Activated T-cell treated with anti-CD3 and anti-CD28 coated beads, Interleukin-2, amount 50 U/mL, for 4 hours (primary cell): ENCODE data around the gene GMCL1. TPM values are rescaled to one million over a fixed set of nuclear protein-coding genes. Genes with fewer than 3 reads are reported as not detected.
A peak's percentile ranks its signal among the peaks of the same experiment; 100 is the strongest.

Experiments
- ATAC-seq, 2 donors: fragments of 200-7000 bp; cut with Tn5 transposase; one replicate each; pipeline ENCODE4 v1.10.0; 2021
- DNase-seq: peaks from one replicate; pipeline ENCODE4 v3.0.0-alpha.2; 2020
- H3K27me3 Mint-ChIP-seq: one replicate; pipeline ENCODE4 v1.8.0; 2021; ENCODE audit warnings: low read depth, mixed read lengths
- H3K36me3 Mint-ChIP-seq: one replicate; pipeline ENCODE4 v1.8.0; 2022; ENCODE audit warnings: mixed read lengths; ENCODE audit not compliant: insufficient read depth
- H3K4me1 Mint-ChIP-seq: one replicate; pipeline ENCODE4 v1.8.0; 2021; ENCODE audit warnings: low read depth, mixed read lengths
- H3K4me3 Mint-ChIP-seq: one replicate; pipeline ENCODE4 v1.8.0; 2021; ENCODE audit warnings: mild to moderate bottlenecking, moderate library complexity, mixed read lengths
- H3K9me3 Mint-ChIP-seq: one replicate; pipeline ENCODE4 v1.8.0; 2021; ENCODE audit warnings: mixed read lengths
- total RNA-seq, 3 donors: library from RNA; stranded (reverse); gene quantifications; one replicate each; pipeline ENCODE4 v1.2.1, GENCODE V29; 2021

Gene GMCL1
- 10 to 100 TPM; 10.4 to 16.4 (median 12.3) TPM for total RNA-seq

GRCh38 chr2:69829256-69830044 is at the start of gene GMCL1:
Gene GMCL1 (plus strand): TSS chr2:69829660. CDS start chr2:69829893, 233 bp downstream.
- Mint-ChIP-seq H3K4me3 (peak within 1 kb of the TSS; percentile 94), H3K36me3 (peaks cover 3% of the 10 kb centered on the region), H3K9me3 (no peaks in the 10 kb centered on the region), H3K4me1 (peaks cover 42% of the 10 kb centered on the region), H3K27me3 (no peaks in the 10 kb centered on the region)
- ATAC-seq (peak; percentile 95 to 98), DNase-seq (peak; percentile 99)

GRCh38 chr2:69780921-69781320 is 48.5 kb upstream of the GMCL1 start:
- Mint-ChIP-seq H3K36me3 (peaks cover 4% of the 10 kb centered on the region), H3K27me3 (no peaks in the 10 kb centered on the region), H3K4me1 (peaks cover 9% of the 10 kb centered on the region), H3K9me3 (no peaks in the 10 kb centered on the region), H3K4me3 (no peak overlapping the region)
- no peak for DNase-seq
- no peak for ATAC-seq

- Mint-ChIP-seq H3K4me3 (no peak overlapping the region), H3K27me3 (no peaks in the 10 kb centered on the region), H3K9me3 (no peaks in the 10 kb centered on the region), H3K4me1 (peaks cover 4% of the 10 kb centered on the region), H3K36me3 (peaks cover 6% of the 10 kb centered on the region)
- no peak for ATAC-seq
- DNase-seq, result no peak
Observed at GRCh38 chr2:69781321-69782248, 47.9 kb upstream of the GMCL1 start.

GRCh38 chr2:69784228-69784627 is 45.2 kb upstream of the GMCL1 start:
- H3K36me3 Mint-ChIP-seq, result peaks cover 14% of the 10 kb centered on the region
- no peaks in the 10 kb centered on the region for H3K9me3 Mint-ChIP-seq
- H3K27me3 Mint-ChIP-seq, result no peaks in the 10 kb centered on the region
- peaks cover 5% of the 10 kb centered on the region for H3K4me1 Mint-ChIP-seq
- H3K4me3 Mint-ChIP-seq, result no peak overlapping the region
- DNase-seq (no peak), ATAC-seq (no peak)

- Mint-ChIP-seq H3K9me3 (no peaks in the 10 kb centered on the region), H3K4me3 (no peak overlapping the region), H3K27me3 (no peaks in the 10 kb centered on the region), H3K4me1 (peaks cover 9% of the 10 kb centered on the region), H3K36me3 (peaks cover 14% of the 10 kb centered on the region)
- ATAC-seq (no peak), DNase-seq (no peak)
Observed at GRCh38 chr2:69785358-69785757, 44.1 kb upstream of the GMCL1 start.

- no peaks in the 10 kb centered on the region for H3K9me3 Mint-ChIP-seq
- H3K36me3 Mint-ChIP-seq, result peaks cover 14% of the 10 kb centered on the region
- DNase-seq (no peak), ATAC-seq (no peak)
- H3K4me1 Mint-ChIP-seq, result peaks cover 9% of the 10 kb centered on the region
- no peak overlapping the region for H3K4me3 Mint-ChIP-seq
- no peaks in the 10 kb centered on the region for H3K27me3 Mint-ChIP-seq
Observed at GRCh38 chr2:69786052-69786560, 43.4 kb upstream of the GMCL1 start.

GRCh38 chr2:69789175-69789721 is 40.2 kb upstream of the GMCL1 start:
- H3K4me3 Mint-ChIP-seq, result no peak overlapping the region
- DNase-seq, result no peak
- H3K27me3 Mint-ChIP-seq, result no peaks in the 10 kb centered on the region
- no peaks in the 10 kb centered on the region for H3K9me3 Mint-ChIP-seq
- ATAC-seq, result no peak
- peaks cover 14% of the 10 kb centered on the region for H3K36me3 Mint-ChIP-seq
- peaks cover 9% of the 10 kb centered on the region for H3K4me1 Mint-ChIP-seq

- no peaks in the 10 kb centered on the region for H3K27me3 Mint-ChIP-seq
- peaks cover 9% of the 10 kb centered on the region for H3K4me1 Mint-ChIP-seq
- ATAC-seq (peak in 1 of 2 donors; percentile 28), DNase-seq (no peak)
- peaks cover 14% of the 10 kb centered on the region for H3K36me3 Mint-ChIP-seq
- H3K9me3 Mint-ChIP-seq, result no peaks in the 10 kb centered on the region
- H3K4me3 Mint-ChIP-seq, result peak overlapping the region; percentile 5
Observed at GRCh38 chr2:69789772-69790600, 39.5 kb upstream of the GMCL1 start.

- peaks cover 9% of the 10 kb centered on the region for H3K4me1 Mint-ChIP-seq
- H3K9me3 Mint-ChIP-seq, result no peaks in the 10 kb centered on the region
- H3K4me3 Mint-ChIP-seq, result no peak overlapping the region
- no peaks in the 10 kb centered on the region for H3K27me3 Mint-ChIP-seq
- no peak for ATAC-seq
- peaks cover 13% of the 10 kb centered on the region for H3K36me3 Mint-ChIP-seq
- no peak for DNase-seq
Observed at GRCh38 chr2:69790601-69790959, 38.9 kb upstream of the GMCL1 start.

GRCh38 chr2:69791045-69791444 is 38.4 kb upstream of the GMCL1 start:
- Mint-ChIP-seq H3K27me3 (no peaks in the 10 kb centered on the region), H3K4me3 (no peak overlapping the region), H3K4me1 (peaks cover 9% of the 10 kb centered on the region), H3K9me3 (no peaks in the 10 kb centered on the region), H3K36me3 (peaks cover 11% of the 10 kb centered on the region)
- ATAC-seq (no peak), DNase-seq (no peak)

- H3K36me3 Mint-ChIP-seq, result peaks cover 3% of the 10 kb centered on the region
- no peaks in the 10 kb centered on the region for H3K27me3 Mint-ChIP-seq
- H3K9me3 Mint-ChIP-seq, result no peaks in the 10 kb centered on the region
- no peak for DNase-seq
- H3K4me1 Mint-ChIP-seq, result peaks cover 3% of the 10 kb centered on the region
- no peak overlapping the region for H3K4me3 Mint-ChIP-seq
- ATAC-seq, result no peak
Observed at GRCh38 chr2:69796174-69796573, 33.3 kb upstream of the GMCL1 start.

- Mint-ChIP-seq H3K4me3 (no peak overlapping the region), H3K4me1 (peaks cover 5% of the 10 kb centered on the region), H3K36me3 (peaks cover 3% of the 10 kb centered on the region), H3K9me3 (no peaks in the 10 kb centered on the region), H3K27me3 (no peaks in the 10 kb centered on the region)
- ATAC-seq (no peak), DNase-seq (no peak)
Observed at GRCh38 chr2:69797235-69797634, 32.2 kb upstream of the GMCL1 start.

- H3K27me3 Mint-ChIP-seq, result no peaks in the 10 kb centered on the region
- H3K36me3 Mint-ChIP-seq, result peaks cover 3% of the 10 kb centered on the region
- no peaks in the 10 kb centered on the region for H3K9me3 Mint-ChIP-seq
- no peak overlapping the region for H3K4me3 Mint-ChIP-seq
- H3K4me1 Mint-ChIP-seq, result peaks cover 5% of the 10 kb centered on the region
- no peak for ATAC-seq
- no peak for DNase-seq
Observed at GRCh38 chr2:69797836-69798289, 31.6 kb upstream of the GMCL1 start.
